Prostate gland (tissue), 2 donors: ENCODE measurements around the gene REV3L.

Experiments
- CTCF ChIP-seq, 4 experiments: fragments of 200-600 bp in 2 of 4; fragments of 450-650 bp in 2 of 4; sonication (generic) in 2 of 4; IDR thresholded peaks; 1 replicate in 3 of 4; 2 replicates in 1 of 4; pipeline ENCODE4 v1.5.1; 2016 to 2019; ENCODE audit warnings: antibody characterized with exemption in 4 of 4, mild to moderate bottlenecking in 2 of 4, moderate library complexity in 2 of 4
- POLR2A ChIP-seq: fragments of 450-650 bp; IDR thresholded peaks from one replicate; pipeline ENCODE4 v1.6.1; 2016; ENCODE audit warnings: antibody characterized with exemption, mild to moderate bottlenecking
- POLR2AphosphoS5 ChIP-seq: sonication (generic); formaldehyde crosslinking; IDR thresholded peaks from one replicate; pipeline ENCODE4 v1.6.1; 2017; ENCODE audit warnings: antibody characterized with exemption

GRCh38 chr6:111461860-111462259 lies 21.2 kb downstream of the REV3L start:
- TF ChIP-seq POLR2A (no peak), CTCF (IDR thresholded peaks at IDR 0.05) (no peak), POLR2AphosphoS5 (no peak)
